ENCODE measurements around the gene GSTA4. TPM values are rescaled to one million over a fixed set of nuclear protein-coding genes. Genes with fewer than 3 reads are reported as not detected.

Gene GSTA4
- total and polyA plus RNA-seq, 2 experiments from 2014 or later = 79.6 to 89.2 TPM

GRCh38 chr6:53014744-53015143, 19.7 kb upstream of the GSTA4 start:
- Histone ChIP-seq H2AFZ (no peak overlapping the region), H3K9me3 (ENCODE audit: low read depth) (no peaks in the 10 kb centered on the region), H3K9me2 (replicated peaks; ENCODE audit: insufficient read depth) (no peaks in the 10 kb centered on the region), H3K4me1 (ENCODE audit: insufficient read depth) (peaks cover 41% of the 10 kb centered on the region), H3K4me2 (peak overlapping the region; percentile 6), H3K36me3 (replicated peaks; ENCODE audit: insufficient read depth, low read depth) (peaks cover 6% of the 10 kb centered on the region), H4K20me1 (ENCODE audit: insufficient read depth, poor library complexity, severe bottlenecking) (no peaks in the 10 kb centered on the region), H3K4me3 (no peak overlapping the region), H3K27ac (peak overlapping the region; percentile 74), H3K27me3 (no peaks in the 10 kb centered on the region), H3K79me2 (no peaks in the 10 kb centered on the region)
- 65% methylated on average over 1 of the region's 1 CpG for whole genome bisulfite sequencing (ENCODE audit: low lambda C conversion rate, missing lambda C conversion rate)
- no peak for DNase-seq (ENCODE audit: low spot score)
- no peak for TF ChIP-seq EZH2 (IDR thresholded peaks at IDR 0.05; ENCODE audit: borderline replicate concordance)
- TF ChIP-seq EZH2phosphoT487 (IDR thresholded peaks at IDR 0.05; ENCODE audit: low read depth, severe bottlenecking, unreplicated experiment) = no peak
- no peak for TF ChIP-seq CTCF (IDR thresholded peaks at IDR 0.05; ENCODE audit: poor library complexity)

- Histone ChIP-seq H3K4me3 (no peak overlapping the region), H3K36me3 (replicated peaks; ENCODE audit: insufficient read depth, low read depth) (peaks cover 6% of the 10 kb centered on the region), H3K9me2 (replicated peaks; ENCODE audit: insufficient read depth) (no peaks in the 10 kb centered on the region), H3K4me2 (peak overlapping the region; percentile 6), H2AFZ (no peak overlapping the region), H3K9me3 (ENCODE audit: low read depth) (no peaks in the 10 kb centered on the region), H3K27me3 (no peaks in the 10 kb centered on the region), H4K20me1 (ENCODE audit: insufficient read depth, poor library complexity, severe bottlenecking) (no peaks in the 10 kb centered on the region), H3K4me1 (ENCODE audit: insufficient read depth) (peaks cover 43% of the 10 kb centered on the region), H3K79me2 (no peaks in the 10 kb centered on the region), H3K27ac (peak overlapping the region; percentile 82)
- peak; percentile 30 for DNase-seq (ENCODE audit: low spot score)
- no peak for TF ChIP-seq EZH2phosphoT487 (IDR thresholded peaks at IDR 0.05; ENCODE audit: low read depth, severe bottlenecking, unreplicated experiment)
- TF ChIP-seq CTCF (IDR thresholded peaks at IDR 0.05; ENCODE audit: poor library complexity) = no peak
- no peak for TF ChIP-seq EZH2 (IDR thresholded peaks at IDR 0.05; ENCODE audit: borderline replicate concordance)
Measured at GRCh38 chr6:53014063-53014462, 19.0 kb upstream of the GSTA4 start.

GRCh38 chr6:53011979-53012378, 16.9 kb upstream of the GSTA4 start:
- WGBS (ENCODE audit: low lambda C conversion rate, missing lambda C conversion rate) = 41% methylated on average over 1 of the region's 1 CpG

More at GRCh38 chr6:53011979-53012378, 16.9 kb upstream of the GSTA4 start:
- Histone ChIP-seq H3K27ac (peak overlapping the region; percentile 63), H3K27me3 (no peaks in the 10 kb centered on the region), H3K9me3 (ENCODE audit: low read depth) (no peaks in the 10 kb centered on the region), H3K4me3 (no peak overlapping the region), H3K79me2 (no peaks in the 10 kb centered on the region), H3K4me2 (no peak overlapping the region), H3K9me2 (replicated peaks; ENCODE audit: insufficient read depth) (no peaks in the 10 kb centered on the region), H2AFZ (no peak overlapping the region), H3K4me1 (ENCODE audit: insufficient read depth) (peaks cover 43% of the 10 kb centered on the region), H3K36me3 (replicated peaks; ENCODE audit: insufficient read depth, low read depth) (peaks cover 6% of the 10 kb centered on the region), H4K20me1 (ENCODE audit: insufficient read depth, poor library complexity, severe bottlenecking) (no peaks in the 10 kb centered on the region)
- no peak for DNase-seq (ENCODE audit: low spot score)
- TF ChIP-seq CTCF (IDR thresholded peaks at IDR 0.05; ENCODE audit: poor library complexity) = no peak
